HCT116 (cell line): ENCODE results near the gene TTLL10.

Source experiments
- EGR1 ChIP-seq: IDR thresholded peaks from 2 replicates; pipeline ENCODE4 v1.6.1; 2012; ENCODE audit warnings: low read depth
- EZH2 ChIP-seq: fragments of 200-600 bp; sonication (generic); IDR thresholded peaks from 2 replicates; pipeline ENCODE4 v1.6.1; 2017; ENCODE audit warnings: antibody characterized with exemption, mixed run types
- JUND ChIP-seq: IDR thresholded peaks from 2 replicates; pipeline ENCODE4 v1.6.1; 2012
- MAX ChIP-seq: IDR thresholded peaks from 2 replicates; pipeline ENCODE4 v1.6.1; 2012
- POLR2A ChIP-seq: IDR thresholded peaks from 2 replicates; pipeline ENCODE4 v1.7.0; 2011; ENCODE audit warnings: borderline replicate concordance; ENCODE audit not compliant: insufficient read depth, insufficient read length; ENCODE audit errors: extremely low read depth
- POLR2AphosphoS5 ChIP-seq: IDR thresholded peaks from 2 replicates; pipeline ENCODE4 v1.6.1; 2011; ENCODE audit warnings: mild to moderate bottlenecking, low read depth, low read length, moderate library complexity
- SIN3A ChIP-seq: IDR thresholded peaks from 2 replicates; pipeline ENCODE4 v1.6.1; 2012; ENCODE audit warnings: low read depth
- SP1 ChIP-seq: IDR thresholded peaks from 2 replicates; pipeline ENCODE4 v1.6.1; 2012; ENCODE audit warnings: low read depth
- TCF7L2 ChIP-seq: IDR thresholded peaks from 2 replicates; pipeline ENCODE4 v1.7.0; 2011; ENCODE audit warnings: borderline replicate concordance, inconsistent platforms; ENCODE audit not compliant: insufficient read depth, insufficient read length; ENCODE audit errors: extremely low read depth
- YY1 ChIP-seq: IDR thresholded peaks from 2 replicates; pipeline ENCODE4 v1.6.1; 2011; ENCODE audit warnings: low read length, low read depth, moderate library complexity, mild to moderate bottlenecking; ENCODE audit not compliant: insufficient replicate concordance; ENCODE audit errors: extremely low read depth
- ZFX ChIP-seq: fragments of 450-650 bp; IDR thresholded peaks from 2 replicates; pipeline ENCODE4 v1.6.1; 2017
- ZNF274 ChIP-seq: fragments of 200-500 bp; sonication (Bioruptor generic); IDR thresholded peaks from 2 replicates; pipeline ENCODE4 v1.6.1; 2014; ENCODE audit warnings: mild to moderate bottlenecking, low read depth, low read length, inconsistent platforms
- TF ChIP-seq, protein P1 (sequence below), 3 experiments: fragments of 200-600 bp in 1 of 3; sonication (generic) in 1 of 3; IDR thresholded peaks in 2 of 3; conservative IDR thresholded peaks in 1 of 3; 2 replicates each; pipeline ENCODE4 v1.5.1; 2012 to 2017; ENCODE audit warnings: low read depth in 2 of 3, low read length in 2 of 3, antibody characterized with exemption in 1 of 3, borderline replicate concordance in 1 of 3, control low read depth in 1 of 3, mild to moderate bottlenecking in 1 of 3, mixed read lengths in 1 of 3, mixed run types in 1 of 3, moderate library complexity in 1 of 3; ENCODE audit not compliant: insufficient read depth in 1 of 3
- TF ChIP-seq, protein P2 (sequence below): IDR thresholded peaks from 2 replicates; pipeline ENCODE4 v1.6.1; 2012; ENCODE audit warnings: low read depth

- TF ChIP-seq ZFX, result no peak
- no peak for TF ChIP-seq TCF7L2
- TF ChIP-seq, protein P1, sequence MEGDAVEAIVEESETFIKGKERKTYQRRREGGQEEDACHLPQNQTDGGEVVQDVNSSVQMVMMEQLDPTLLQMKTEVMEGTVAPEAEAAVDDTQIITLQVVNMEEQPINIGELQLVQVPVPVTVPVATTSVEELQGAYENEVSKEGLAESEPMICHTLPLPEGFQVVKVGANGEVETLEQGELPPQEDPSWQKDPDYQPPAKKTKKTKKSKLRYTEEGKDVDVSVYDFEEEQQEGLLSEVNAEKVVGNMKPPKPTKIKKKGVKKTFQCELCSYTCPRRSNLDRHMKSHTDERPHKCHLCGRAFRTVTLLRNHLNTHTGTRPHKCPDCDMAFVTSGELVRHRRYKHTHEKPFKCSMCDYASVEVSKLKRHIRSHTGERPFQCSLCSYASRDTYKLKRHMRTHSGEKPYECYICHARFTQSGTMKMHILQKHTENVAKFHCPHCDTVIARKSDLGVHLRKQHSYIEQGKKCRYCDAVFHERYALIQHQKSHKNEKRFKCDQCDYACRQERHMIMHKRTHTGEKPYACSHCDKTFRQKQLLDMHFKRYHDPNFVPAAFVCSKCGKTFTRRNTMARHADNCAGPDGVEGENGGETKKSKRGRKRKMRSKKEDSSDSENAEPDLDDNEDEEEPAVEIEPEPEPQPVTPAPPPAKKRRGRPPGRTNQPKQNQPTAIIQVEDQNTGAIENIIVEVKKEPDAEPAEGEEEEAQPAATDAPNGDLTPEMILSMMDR (IDR thresholded peaks at IDR 0.05 in 2 of 3, conservative IDR thresholded peaks at IDR 0.05 in 1 of 3; ENCODE audit: borderline replicate concordance in 1 of 3, insufficient read depth in 1 of 3, low read depth in 2 of 3, low read length in 2 of 3), result no peak
- no peak for TF ChIP-seq POLR2AphosphoS5
- no peak for TF ChIP-seq YY1
- TF ChIP-seq JUND, result no peak
- no peak for TF ChIP-seq POLR2A
- TF ChIP-seq, protein P2, sequence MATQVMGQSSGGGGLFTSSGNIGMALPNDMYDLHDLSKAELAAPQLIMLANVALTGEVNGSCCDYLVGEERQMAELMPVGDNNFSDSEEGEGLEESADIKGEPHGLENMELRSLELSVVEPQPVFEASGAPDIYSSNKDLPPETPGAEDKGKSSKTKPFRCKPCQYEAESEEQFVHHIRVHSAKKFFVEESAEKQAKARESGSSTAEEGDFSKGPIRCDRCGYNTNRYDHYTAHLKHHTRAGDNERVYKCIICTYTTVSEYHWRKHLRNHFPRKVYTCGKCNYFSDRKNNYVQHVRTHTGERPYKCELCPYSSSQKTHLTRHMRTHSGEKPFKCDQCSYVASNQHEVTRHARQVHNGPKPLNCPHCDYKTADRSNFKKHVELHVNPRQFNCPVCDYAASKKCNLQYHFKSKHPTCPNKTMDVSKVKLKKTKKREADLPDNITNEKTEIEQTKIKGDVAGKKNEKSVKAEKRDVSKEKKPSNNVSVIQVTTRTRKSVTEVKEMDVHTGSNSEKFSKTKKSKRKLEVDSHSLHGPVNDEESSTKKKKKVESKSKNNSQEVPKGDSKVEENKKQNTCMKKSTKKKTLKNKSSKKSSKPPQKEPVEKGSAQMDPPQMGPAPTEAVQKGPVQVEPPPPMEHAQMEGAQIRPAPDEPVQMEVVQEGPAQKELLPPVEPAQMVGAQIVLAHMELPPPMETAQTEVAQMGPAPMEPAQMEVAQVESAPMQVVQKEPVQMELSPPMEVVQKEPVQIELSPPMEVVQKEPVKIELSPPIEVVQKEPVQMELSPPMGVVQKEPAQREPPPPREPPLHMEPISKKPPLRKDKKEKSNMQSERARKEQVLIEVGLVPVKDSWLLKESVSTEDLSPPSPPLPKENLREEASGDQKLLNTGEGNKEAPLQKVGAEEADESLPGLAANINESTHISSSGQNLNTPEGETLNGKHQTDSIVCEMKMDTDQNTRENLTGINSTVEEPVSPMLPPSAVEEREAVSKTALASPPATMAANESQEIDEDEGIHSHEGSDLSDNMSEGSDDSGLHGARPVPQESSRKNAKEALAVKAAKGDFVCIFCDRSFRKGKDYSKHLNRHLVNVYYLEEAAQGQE, result no peak
- TF ChIP-seq MAX, result no peak
- no peak for TF ChIP-seq EZH2
- no peak for TF ChIP-seq ZNF274
- no peak for TF ChIP-seq SIN3A
- TF ChIP-seq SP1, result no peak
- TF ChIP-seq EGR1, result no peak
Measured at GRCh38 chr1:1167841-1168450, 5.7 kb upstream of the TTLL10 start.
